Measurements from ENCODE around the gene KCNC1.

The KCNC1 gene

GRCh38 chr11:17831883-17832282 is 97.3 kb downstream of the KCNC1 start:
- no peak for DNase-seq
